ENCODE measurements around the gene MAP3K8. TPM values are rescaled to one million over a fixed set of nuclear protein-coding genes. Genes with fewer than 3 reads are reported as not detected.

MAP3K8 gene
- total and polyA plus RNA-seq, 8 donors: 2.2 to 38.7 (median 13.3) TPM

DNA sequence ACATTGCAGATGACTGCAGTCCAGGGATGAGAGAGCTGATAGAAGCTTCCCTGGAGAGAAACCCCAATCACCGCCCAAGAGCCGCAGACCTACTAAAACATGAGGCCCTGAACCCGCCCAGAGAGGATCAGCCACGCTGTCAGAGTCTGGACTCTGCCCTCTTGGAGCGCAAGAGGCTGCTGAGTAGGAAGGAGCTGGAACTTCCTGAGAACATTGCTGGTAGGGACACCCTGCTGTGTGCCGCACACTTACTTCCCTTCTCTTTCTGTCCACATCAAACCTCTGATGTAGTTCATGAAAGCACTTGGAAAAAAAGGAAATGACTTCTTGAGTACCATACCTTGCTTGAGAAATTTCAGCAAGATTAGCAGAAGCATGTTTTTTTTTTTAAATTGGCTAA is 25.3 kb downstream of the MAP3K8 start:
- H3K9me3 ChIP-seq: no peaks in the 10 kb centered on the region
- no peaks in the 10 kb centered on the region for H3K27me3 ChIP-seq
- H3K36me3 ChIP-seq: peaks cover 33 to 59% (median 54%) of the 10 kb centered on the region in 4 donors
- H3K4me3 ChIP-seq: no peak overlapping the region
- H3K4me1 ChIP-seq: peaks cover 12 to 61% (median 36%) of the 10 kb centered on the region in 4 donors
- intact Hi-C loops (cut with DNase I; ENCODE audit: low total_unique reads): no loop called here
- TF ChIP-seq EP300 (IDR thresholded peaks at IDR 0.05) (no peak), POLR2AphosphoS5 (IDR thresholded peaks at IDR 0.05) (peak in 1 of 3 donors; percentile 3)
- peak in 1 of 2 donors; percentile 37 for DNase-seq
- H3K27ac ChIP-seq: peak overlapping the region in 4 of 5 donors; percentile 25 to 65 (median 42)
- 79 to 99% (median 85%) methylated on average over 6 of the region's 6 CpGs for WGBS, 5 donors

DNA sequence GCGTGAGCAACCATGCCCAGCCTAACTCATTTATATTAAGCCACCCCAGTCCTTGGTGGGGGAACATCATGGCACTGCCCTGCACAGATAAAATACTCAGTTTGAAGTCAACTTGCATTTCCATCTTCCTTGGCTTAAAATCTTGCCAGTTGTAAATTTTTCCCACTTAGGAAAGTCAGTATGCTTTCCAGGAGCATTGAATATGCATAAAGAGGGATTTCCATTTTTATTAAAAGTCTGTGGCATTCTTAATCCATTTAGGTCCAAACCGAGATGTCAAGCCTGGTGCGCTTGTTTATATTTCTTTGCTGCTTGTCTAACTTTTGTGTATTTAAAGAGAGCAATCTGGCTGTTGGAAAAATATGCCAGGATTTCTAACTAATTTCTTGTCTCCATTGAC is 26.1 kb downstream of the MAP3K8 start:
- 78 to 88% (median 82%) methylated on average over 3 of the region's 3 CpGs for WGBS, 5 donors
- Histone ChIP-seq H3K4me1 (peaks cover 12 to 53% (median 30%) of the 10 kb centered on the region in 4 donors), H3K36me3 (peaks cover 33 to 59% (median 54%) of the 10 kb centered on the region in 4 donors), H3K27me3 (no peaks in the 10 kb centered on the region), H3K9me3 (no peaks in the 10 kb centered on the region), H3K4me3 (no peak overlapping the region), H3K27ac (peak overlapping the region in 3 of 5 donors; percentile 33 to 52 (median 41))
- peak in 1 of 2 donors; percentile 17 for DNase-seq
- TF ChIP-seq, protein P1, sequence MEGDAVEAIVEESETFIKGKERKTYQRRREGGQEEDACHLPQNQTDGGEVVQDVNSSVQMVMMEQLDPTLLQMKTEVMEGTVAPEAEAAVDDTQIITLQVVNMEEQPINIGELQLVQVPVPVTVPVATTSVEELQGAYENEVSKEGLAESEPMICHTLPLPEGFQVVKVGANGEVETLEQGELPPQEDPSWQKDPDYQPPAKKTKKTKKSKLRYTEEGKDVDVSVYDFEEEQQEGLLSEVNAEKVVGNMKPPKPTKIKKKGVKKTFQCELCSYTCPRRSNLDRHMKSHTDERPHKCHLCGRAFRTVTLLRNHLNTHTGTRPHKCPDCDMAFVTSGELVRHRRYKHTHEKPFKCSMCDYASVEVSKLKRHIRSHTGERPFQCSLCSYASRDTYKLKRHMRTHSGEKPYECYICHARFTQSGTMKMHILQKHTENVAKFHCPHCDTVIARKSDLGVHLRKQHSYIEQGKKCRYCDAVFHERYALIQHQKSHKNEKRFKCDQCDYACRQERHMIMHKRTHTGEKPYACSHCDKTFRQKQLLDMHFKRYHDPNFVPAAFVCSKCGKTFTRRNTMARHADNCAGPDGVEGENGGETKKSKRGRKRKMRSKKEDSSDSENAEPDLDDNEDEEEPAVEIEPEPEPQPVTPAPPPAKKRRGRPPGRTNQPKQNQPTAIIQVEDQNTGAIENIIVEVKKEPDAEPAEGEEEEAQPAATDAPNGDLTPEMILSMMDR (IDR thresholded peaks at IDR 0.05): no peak
- no peak for TF ChIP-seq EP300 (IDR thresholded peaks at IDR 0.05)
- TF ChIP-seq POLR2AphosphoS5 (IDR thresholded peaks at IDR 0.05): no peak
- TF ChIP-seq POLR2A (IDR thresholded peaks at IDR 0.05): no peak
- intact Hi-C loops (cut with DNase I; ENCODE audit: low total_unique reads): no loop called here

DNA sequence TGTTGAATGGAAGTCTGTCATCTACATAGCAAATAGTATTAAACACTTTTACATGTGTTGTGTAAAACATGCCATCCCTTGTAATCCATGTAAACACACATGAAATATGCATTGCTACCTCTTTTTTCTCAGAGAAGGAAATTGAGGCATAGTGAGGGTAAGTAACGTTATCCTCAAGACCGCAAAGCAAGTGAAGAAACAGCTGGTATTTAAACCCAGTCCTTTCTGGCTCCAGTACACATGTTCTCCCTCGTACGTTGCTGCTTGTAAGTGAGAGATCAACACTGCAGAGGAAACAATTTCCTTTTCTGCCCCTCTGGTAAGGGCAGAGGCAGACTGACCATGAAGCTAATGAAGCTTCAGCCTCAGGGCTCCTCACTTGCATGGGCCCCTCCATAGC is 28.5 kb downstream of the MAP3K8 start:
- no peak overlapping the region for H3K27ac ChIP-seq
- H3K36me3 ChIP-seq: peaks cover 33 to 56% (median 53%) of the 10 kb centered on the region in 4 donors
- TF ChIP-seq EP300 (IDR thresholded peaks at IDR 0.05) (no peak), POLR2A (IDR thresholded peaks at IDR 0.05) (no peak), POLR2AphosphoS5 (IDR thresholded peaks at IDR 0.05) (no peak)
- TF ChIP-seq, protein P1 (IDR thresholded peaks at IDR 0.05): no peak
- intact Hi-C loops (cut with DNase I; ENCODE audit: low total_unique reads): no loop called here
- peaks cover 0 to 30% (median 14%) of the 10 kb centered on the region in 4 donors for H3K4me1 ChIP-seq
- DNase-seq: no peak
- 68 to 86% (median 83%) methylated on average over 4 of the region's 4 CpGs for WGBS, 5 donors
- H3K4me3 ChIP-seq: no peak overlapping the region
- no peaks in the 10 kb centered on the region for H3K27me3 ChIP-seq
- no peaks in the 10 kb centered on the region for H3K9me3 ChIP-seq

DNA sequence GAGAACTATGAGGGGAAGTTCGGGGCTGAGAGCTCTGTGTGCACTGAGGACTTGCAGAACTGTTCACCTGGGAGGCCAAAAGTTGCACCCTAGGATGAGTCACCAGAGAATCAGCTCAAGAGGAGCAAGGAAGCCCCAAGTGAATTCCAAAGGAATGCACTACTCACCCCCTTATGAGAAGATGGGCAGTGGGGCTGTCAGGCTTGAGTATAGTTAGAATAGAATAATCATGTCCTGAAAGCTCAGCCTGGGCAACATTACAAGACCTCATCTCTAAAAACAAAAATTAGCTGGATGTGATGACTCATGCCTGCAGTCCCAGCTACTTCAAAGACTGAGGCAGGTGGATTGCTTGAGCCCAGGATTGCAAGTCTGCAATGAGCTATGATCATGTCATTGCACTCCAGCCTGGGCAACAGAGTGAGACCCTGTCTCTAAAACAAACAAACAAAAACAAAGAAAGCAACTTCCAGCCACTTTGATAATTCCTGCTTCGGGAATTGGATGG is 30.0 kb downstream of the MAP3K8 start:
- 57 to 75% (median 68%) methylated on average over 2 of the region's 2 CpGs for WGBS, 5 donors
- Histone ChIP-seq H3K4me1 (peaks cover 0 to 22% (median 12%) of the 10 kb centered on the region in 4 donors), H3K27me3 (no peaks in the 10 kb centered on the region), H3K27ac (no peak overlapping the region), H3K9me3 (no peaks in the 10 kb centered on the region), H3K36me3 (peaks cover 19 to 41% (median 38%) of the 10 kb centered on the region in 4 donors), H3K4me3 (no peak overlapping the region)
- peak in 1 of 2 donors; percentile 21 for DNase-seq
- TF ChIP-seq POLR2A (IDR thresholded peaks at IDR 0.05) (no peak), EP300 (IDR thresholded peaks at IDR 0.05) (no peak), POLR2AphosphoS5 (IDR thresholded peaks at IDR 0.05) (no peak)
- TF ChIP-seq, protein P1 (IDR thresholded peaks at IDR 0.05): no peak
- intact Hi-C loops (cut with DNase I; ENCODE audit: low total_unique reads): no loop called here

DNA sequence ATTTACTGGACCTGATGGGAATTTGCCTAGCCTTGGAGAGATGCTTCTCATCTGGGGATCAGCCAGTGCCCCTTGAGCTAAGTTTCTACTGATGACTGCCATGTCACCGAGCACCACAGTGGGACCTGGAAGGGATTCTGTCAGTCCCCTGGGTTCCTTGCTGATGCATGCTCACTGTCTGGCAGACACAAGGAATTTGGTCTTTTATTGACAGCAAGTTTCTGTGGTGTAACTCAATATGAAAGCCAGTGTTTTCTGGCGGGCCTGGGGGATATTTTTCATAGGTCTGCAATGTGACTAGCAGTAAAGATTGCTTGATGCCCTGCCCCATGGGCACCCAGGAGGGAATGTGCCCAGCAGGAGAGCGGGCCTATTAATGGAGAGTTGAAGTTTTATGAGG is 30.7 kb downstream of the MAP3K8 start:
- no peak for DNase-seq
- Histone ChIP-seq H3K27ac (no peak overlapping the region), H3K27me3 (no peaks in the 10 kb centered on the region), H3K4me1 (peaks cover 0 to 17% (median 10%) of the 10 kb centered on the region in 4 donors), H3K4me3 (no peak overlapping the region), H3K36me3 (peaks cover 12 to 34% (median 31%) of the 10 kb centered on the region in 4 donors), H3K9me3 (no peaks in the 10 kb centered on the region)
- no peak for TF ChIP-seq EP300 (IDR thresholded peaks at IDR 0.05)
- intact Hi-C loops (cut with DNase I; ENCODE audit: low total_unique reads): no loop called here
- WGBS, 5 donors: 76 to 90% (median 88%) methylated on average over 3 of the region's 3 CpGs

All from stomach (tissue), 9 donors.